GM12873 (cell line): Measurements from ENCODE around the gene SMO.

ENCODE experiments used
- CTCF ChIP-seq: IDR thresholded peaks from 2 replicates; pipeline ENCODE4 v1.5.1; 2012; ENCODE audit warnings: low read depth, mild to moderate bottlenecking, moderate library complexity, low read length, control low read depth; ENCODE audit not compliant: insufficient read depth; ENCODE audit errors: missing control alignments

Gene SMO

GRCh38 chr7:129213828-129214227 lies 25.4 kb downstream of the SMO start:
- TF ChIP-seq CTCF, result peak; percentile 56

- TF ChIP-seq CTCF, result peak; percentile 91
Measured at GRCh38 chr7:129218514-129219062, 30.2 kb downstream of the SMO start.

- TF ChIP-seq CTCF, result no peak
Measured at GRCh38 chr7:129222064-129222463, 33.6 kb downstream of the SMO start.

- TF ChIP-seq CTCF, result no peak
Measured at GRCh38 chr7:129224251-129225205, 36.1 kb downstream of the SMO start, which contains the start of gene AHCYL2. Gene AHCYL2, plus strand, starts transcription at chr7:129225030.

GRCh38 chr7:129225206-129225930 lies 36.9 kb downstream of the SMO start:
- TF ChIP-seq CTCF, result no peak

- TF ChIP-seq CTCF, result no peak
Measured at GRCh38 chr7:129225931-129226572, 37.6 kb downstream of the SMO start.
